ENCODE data around the gene ITGA5. TPM values are rescaled to one million over a fixed set of nuclear protein-coding genes. Genes with fewer than 3 reads are reported as not detected.

Gene ITGA5
- total RNA-seq, 1 donor from 2014 or later, result 78.8 TPM

DNA sequence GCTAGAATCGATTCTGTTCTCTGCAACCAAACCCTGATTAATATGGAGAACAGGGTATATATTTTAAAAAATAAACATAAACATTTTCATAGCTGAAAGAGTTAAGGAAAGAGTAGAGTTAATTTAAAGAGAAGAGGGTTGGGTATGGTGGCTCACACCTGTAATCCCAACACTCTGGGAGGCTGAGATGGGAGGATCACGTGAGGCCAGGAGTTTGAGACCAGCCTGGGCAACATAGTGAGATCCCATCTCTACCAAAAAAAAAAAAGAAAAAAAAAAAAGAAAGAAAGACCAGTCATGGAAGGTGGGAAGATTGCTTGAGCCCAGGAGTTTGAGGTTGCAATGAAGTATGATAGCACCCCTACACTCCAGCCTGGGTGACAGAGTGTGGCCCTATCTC, 28.9 kb upstream of the ITGA5 start:
- H3K9me3 ChIP-seq (ENCODE audit: control insufficient read depth in 3 of 3, low read length in 3 of 3), result no peaks in the 10 kb centered on the region
- no peaks in the 10 kb centered on the region for H3K27me3 ChIP-seq (ENCODE audit: control insufficient read depth in 3 of 3, insufficient read depth in 3 of 3, low read length in 3 of 3)
- no peak overlapping the region for H3K27ac ChIP-seq (ENCODE audit: low read depth, low read length)
- H3K4me3 ChIP-seq (ENCODE audit: low read length in 3 of 3), result no peak overlapping the region
- H3K4me1 ChIP-seq (ENCODE audit: control insufficient read depth in 3 of 3, insufficient read depth in 3 of 3, low read length in 3 of 3), result peaks cover 0 to 4% (median 0%) of the 10 kb centered on the region in 3 donors
- no peak overlapping the region for H3K9ac ChIP-seq (ENCODE audit: low read depth in 1 of 3, low read length in 3 of 3)
- no peaks in the 10 kb centered on the region for H3K36me3 ChIP-seq (ENCODE audit: control insufficient read depth in 3 of 3, insufficient read depth in 3 of 3, low read length in 3 of 3)

GRCh38 chr12:54444206-54444605, 25.1 kb upstream of the ITGA5 start:
- H3K36me3 ChIP-seq (ENCODE audit: control insufficient read depth in 3 of 3, insufficient read depth in 3 of 3, low read length in 3 of 3), result no peaks in the 10 kb centered on the region
- no peaks in the 10 kb centered on the region for H3K27me3 ChIP-seq (ENCODE audit: control insufficient read depth in 3 of 3, insufficient read depth in 3 of 3, low read length in 3 of 3)
- H3K9me3 ChIP-seq (ENCODE audit: control insufficient read depth in 3 of 3, low read length in 3 of 3), result no peaks in the 10 kb centered on the region
- H3K4me3 ChIP-seq (ENCODE audit: low read length in 3 of 3), result no peak overlapping the region
- no peak overlapping the region for H3K9ac ChIP-seq (ENCODE audit: low read depth in 1 of 3, low read length in 3 of 3)
- H3K4me1 ChIP-seq (ENCODE audit: control insufficient read depth in 3 of 3, insufficient read depth in 3 of 3, low read length in 3 of 3), result peaks cover 1 to 8% (median 2%) of the 10 kb centered on the region in 3 donors
- H3K27ac ChIP-seq (ENCODE audit: low read depth, low read length), result no peak overlapping the region

DNA sequence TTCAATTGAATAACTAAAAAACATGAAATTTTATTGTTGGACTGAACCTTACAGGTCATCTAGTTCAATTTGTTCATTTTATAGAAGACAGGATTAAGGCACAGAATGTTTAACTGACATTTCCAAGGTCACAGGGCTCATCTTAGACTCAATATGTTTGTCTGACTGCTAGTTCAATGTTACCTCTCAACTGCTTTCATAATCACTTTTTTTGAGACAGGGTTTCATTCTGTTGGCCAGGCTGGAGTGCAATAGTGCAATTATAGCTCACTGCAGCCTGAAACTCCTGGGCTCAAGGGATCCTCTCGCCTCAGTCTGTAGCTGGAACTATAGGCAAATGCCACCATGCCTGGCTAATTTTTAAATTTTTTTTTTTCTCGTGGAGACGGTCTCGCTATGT, 24.4 kb upstream of the ITGA5 start:
- no peaks in the 10 kb centered on the region for H3K36me3 ChIP-seq (ENCODE audit: control insufficient read depth in 3 of 3, insufficient read depth in 3 of 3, low read length in 3 of 3)
- no peaks in the 10 kb centered on the region for H3K9me3 ChIP-seq (ENCODE audit: control insufficient read depth in 3 of 3, low read length in 3 of 3)
- H3K27me3 ChIP-seq (ENCODE audit: control insufficient read depth in 3 of 3, insufficient read depth in 3 of 3, low read length in 3 of 3), result no peaks in the 10 kb centered on the region
- no peak overlapping the region for H3K4me3 ChIP-seq (ENCODE audit: low read length in 3 of 3)
- no peak overlapping the region for H3K27ac ChIP-seq (ENCODE audit: low read depth, low read length)
- H3K9ac ChIP-seq (ENCODE audit: low read depth in 1 of 3, low read length in 3 of 3), result no peak overlapping the region
- peaks cover 4 to 12% (median 5%) of the 10 kb centered on the region in 3 donors for H3K4me1 ChIP-seq (ENCODE audit: control insufficient read depth in 3 of 3, insufficient read depth in 3 of 3, low read length in 3 of 3)

GRCh38 chr12:54442961-54443360, 23.9 kb upstream of the ITGA5 start:
- no peak overlapping the region for H3K4me3 ChIP-seq (ENCODE audit: low read length in 3 of 3)
- H3K9me3 ChIP-seq (ENCODE audit: control insufficient read depth in 3 of 3, low read length in 3 of 3), result no peaks in the 10 kb centered on the region
- H3K27me3 ChIP-seq (ENCODE audit: control insufficient read depth in 3 of 3, insufficient read depth in 3 of 3, low read length in 3 of 3), result no peaks in the 10 kb centered on the region
- no peak overlapping the region for H3K27ac ChIP-seq (ENCODE audit: low read depth, low read length)
- no peak overlapping the region for H3K9ac ChIP-seq (ENCODE audit: low read depth in 1 of 3, low read length in 3 of 3)
- H3K4me1 ChIP-seq (ENCODE audit: control insufficient read depth in 3 of 3, insufficient read depth in 3 of 3, low read length in 3 of 3), result peaks cover 4 to 12% (median 5%) of the 10 kb centered on the region in 3 donors
- no peaks in the 10 kb centered on the region for H3K36me3 ChIP-seq (ENCODE audit: control insufficient read depth in 3 of 3, insufficient read depth in 3 of 3, low read length in 3 of 3)

DNA sequence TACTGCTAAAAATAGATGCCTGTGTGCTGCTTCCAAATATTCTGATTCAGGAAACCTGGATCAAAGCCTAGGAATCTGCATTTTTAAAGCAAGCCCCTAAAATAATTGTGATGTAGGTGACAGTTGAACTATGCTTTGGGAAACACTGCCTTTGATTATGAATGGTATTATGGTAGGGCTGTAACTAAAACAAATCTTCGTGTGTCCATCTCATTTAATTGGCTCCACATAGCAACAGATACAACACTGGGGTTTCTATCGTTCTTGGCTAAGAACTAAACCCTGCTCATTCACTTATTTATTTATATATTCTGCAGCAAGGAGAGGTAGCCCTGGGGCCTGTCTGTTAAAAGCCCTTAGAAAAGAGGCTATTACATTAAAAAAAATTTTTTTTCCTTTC, 23.0 kb upstream of the ITGA5 start:
- Histone ChIP-seq H3K4me3 (ENCODE audit: low read length in 3 of 3) (no peak overlapping the region), H3K36me3 (ENCODE audit: control insufficient read depth in 3 of 3, insufficient read depth in 3 of 3, low read length in 3 of 3) (no peaks in the 10 kb centered on the region), H3K4me1 (ENCODE audit: control insufficient read depth in 3 of 3, insufficient read depth in 3 of 3, low read length in 3 of 3) (peaks cover 4 to 12% (median 5%) of the 10 kb centered on the region in 3 donors), H3K27me3 (ENCODE audit: control insufficient read depth in 3 of 3, insufficient read depth in 3 of 3, low read length in 3 of 3) (no peaks in the 10 kb centered on the region), H3K27ac (ENCODE audit: low read depth, low read length) (no peak overlapping the region), H3K9me3 (ENCODE audit: control insufficient read depth in 3 of 3, low read length in 3 of 3) (no peaks in the 10 kb centered on the region), H3K9ac (ENCODE audit: low read depth in 1 of 3, low read length in 3 of 3) (no peak overlapping the region)

DNA sequence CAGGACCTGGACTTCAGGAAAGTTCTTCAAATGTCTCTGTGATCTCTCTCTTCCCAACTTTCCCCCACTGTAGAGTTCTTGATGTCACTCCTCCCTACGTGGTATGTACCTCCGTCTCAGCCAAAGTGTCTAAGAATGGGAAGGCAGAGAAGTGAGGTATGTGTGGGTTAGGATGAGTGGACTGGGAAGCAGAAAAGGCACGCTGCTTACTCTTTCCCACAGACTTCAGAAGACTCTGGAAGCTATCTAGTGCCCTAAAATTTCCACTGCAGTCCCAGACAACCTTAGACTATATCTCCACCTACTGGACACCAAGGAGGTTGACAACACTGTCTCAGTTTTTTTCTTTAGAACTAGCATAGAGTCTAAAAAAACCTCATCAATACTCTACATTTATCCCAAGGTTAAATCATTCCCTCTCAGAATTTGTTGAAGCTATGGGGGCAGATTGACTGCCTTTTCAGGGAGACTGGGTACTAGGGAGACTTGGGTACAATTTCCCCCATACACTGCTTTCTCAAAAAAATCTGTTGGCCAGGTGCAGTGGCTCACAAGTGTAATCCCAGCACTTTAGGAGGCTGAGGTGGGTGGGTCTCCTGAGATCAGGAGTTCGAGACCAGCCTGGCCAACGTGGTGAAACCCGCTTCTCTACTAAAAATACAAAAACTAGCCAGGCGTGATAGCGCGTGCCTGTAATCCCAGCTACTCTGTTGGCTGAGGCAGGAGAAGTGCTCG, 20.6 kb upstream of the ITGA5 start:
- no peaks in the 10 kb centered on the region for H3K36me3 ChIP-seq (ENCODE audit: control insufficient read depth in 3 of 3, insufficient read depth in 3 of 3, low read length in 3 of 3)
- H3K9ac ChIP-seq (ENCODE audit: low read depth in 1 of 3, low read length in 3 of 3), result peak overlapping the region in 1 of 3 donors; percentile 37
- no peaks in the 10 kb centered on the region for H3K9me3 ChIP-seq (ENCODE audit: control insufficient read depth in 3 of 3, low read length in 3 of 3)
- H3K27me3 ChIP-seq (ENCODE audit: control insufficient read depth in 3 of 3, insufficient read depth in 3 of 3, low read length in 3 of 3), result no peaks in the 10 kb centered on the region
- H3K4me1 ChIP-seq (ENCODE audit: control insufficient read depth in 3 of 3, insufficient read depth in 3 of 3, low read length in 3 of 3), result peaks cover 4 to 12% (median 5%) of the 10 kb centered on the region in 3 donors
- H3K27ac ChIP-seq (ENCODE audit: low read depth, low read length), result no peak overlapping the region
- no peak overlapping the region for H3K4me3 ChIP-seq (ENCODE audit: low read length in 3 of 3)

DNA sequence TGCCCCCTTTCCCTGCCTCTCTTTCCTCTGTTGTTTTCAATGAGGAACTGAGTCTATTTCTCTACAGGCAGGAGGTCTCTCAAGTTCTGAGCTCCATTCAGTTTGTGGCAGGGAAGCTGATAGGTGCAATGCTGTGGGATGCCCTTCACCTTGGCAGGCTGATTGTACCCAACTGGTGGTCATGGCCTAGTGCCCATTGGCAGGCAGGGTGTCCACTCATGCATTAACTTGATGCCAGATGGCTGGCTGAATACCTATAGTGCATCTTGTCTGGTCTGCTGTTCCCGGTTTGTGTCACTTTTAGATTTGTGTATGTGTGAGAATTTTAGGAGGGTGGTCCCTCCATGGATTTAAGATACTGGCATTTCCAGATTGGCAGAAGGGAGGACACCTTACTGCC, 20.0 kb upstream of the ITGA5 start:
- peaks cover 4 to 12% (median 5%) of the 10 kb centered on the region in 3 donors for H3K4me1 ChIP-seq (ENCODE audit: control insufficient read depth in 3 of 3, insufficient read depth in 3 of 3, low read length in 3 of 3)
- H3K9ac ChIP-seq (ENCODE audit: low read depth in 1 of 3, low read length in 3 of 3), result peak overlapping the region in 1 of 3 donors; percentile 37
- no peak overlapping the region for H3K4me3 ChIP-seq (ENCODE audit: low read length in 3 of 3)
- no peaks in the 10 kb centered on the region for H3K27me3 ChIP-seq (ENCODE audit: control insufficient read depth in 3 of 3, insufficient read depth in 3 of 3, low read length in 3 of 3)
- no peaks in the 10 kb centered on the region for H3K9me3 ChIP-seq (ENCODE audit: control insufficient read depth in 3 of 3, low read length in 3 of 3)
- H3K27ac ChIP-seq (ENCODE audit: low read depth, low read length), result no peak overlapping the region
- no peaks in the 10 kb centered on the region for H3K36me3 ChIP-seq (ENCODE audit: control insufficient read depth in 3 of 3, insufficient read depth in 3 of 3, low read length in 3 of 3)

DNA sequence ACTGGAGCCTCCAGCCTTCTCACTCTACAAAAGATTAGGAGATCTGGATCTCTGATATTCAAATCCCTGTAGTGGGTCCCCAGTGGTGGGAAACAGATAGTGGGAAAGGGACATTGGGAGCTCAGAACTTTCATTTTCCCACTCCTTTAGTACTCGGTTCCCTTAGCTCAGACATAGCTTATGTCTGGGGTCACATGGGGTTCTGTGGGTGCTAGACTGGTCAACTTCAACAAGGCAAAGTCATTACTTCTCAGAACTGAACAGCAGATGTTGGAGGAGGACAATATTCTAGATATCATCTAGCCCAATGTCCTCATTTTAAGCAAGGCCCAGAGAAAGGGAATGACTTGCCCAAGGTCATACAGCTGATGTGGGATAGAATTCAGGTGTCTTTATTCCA, 19.5 kb upstream of the ITGA5 start:
- peaks cover 4 to 10% (median 5%) of the 10 kb centered on the region in 3 donors for H3K4me1 ChIP-seq (ENCODE audit: control insufficient read depth in 3 of 3, insufficient read depth in 3 of 3, low read length in 3 of 3)
- H3K27me3 ChIP-seq (ENCODE audit: control insufficient read depth in 3 of 3, insufficient read depth in 3 of 3, low read length in 3 of 3), result no peaks in the 10 kb centered on the region
- H3K4me3 ChIP-seq (ENCODE audit: low read length in 3 of 3), result no peak overlapping the region
- H3K36me3 ChIP-seq (ENCODE audit: control insufficient read depth in 3 of 3, insufficient read depth in 3 of 3, low read length in 3 of 3), result no peaks in the 10 kb centered on the region
- no peak overlapping the region for H3K9ac ChIP-seq (ENCODE audit: low read depth in 1 of 3, low read length in 3 of 3)
- H3K9me3 ChIP-seq (ENCODE audit: control insufficient read depth in 3 of 3, low read length in 3 of 3), result no peaks in the 10 kb centered on the region
- H3K27ac ChIP-seq (ENCODE audit: low read depth, low read length), result no peak overlapping the region

- Histone ChIP-seq H3K4me1 (ENCODE audit: control insufficient read depth in 3 of 3, insufficient read depth in 3 of 3, low read length in 3 of 3) (peaks cover 7 to 13% (median 10%) of the 10 kb centered on the region in 3 donors), H3K36me3 (ENCODE audit: control insufficient read depth in 3 of 3, insufficient read depth in 3 of 3, low read length in 3 of 3) (no peaks in the 10 kb centered on the region), H3K4me3 (ENCODE audit: low read length in 3 of 3) (no peak overlapping the region), H3K9me3 (ENCODE audit: control insufficient read depth in 3 of 3, low read length in 3 of 3) (no peaks in the 10 kb centered on the region), H3K27ac (ENCODE audit: low read depth, low read length) (no peak overlapping the region), H3K27me3 (ENCODE audit: control insufficient read depth in 3 of 3, insufficient read depth in 3 of 3, low read length in 3 of 3) (no peaks in the 10 kb centered on the region), H3K9ac (ENCODE audit: low read depth in 1 of 3, low read length in 3 of 3) (no peak overlapping the region)
Observed at GRCh38 chr12:54437697-54438096, 18.6 kb upstream of the ITGA5 start.

GRCh38 chr12:54437243-54437642, 18.2 kb upstream of the ITGA5 start:
- H3K27ac ChIP-seq (ENCODE audit: low read depth, low read length), result no peak overlapping the region
- no peak overlapping the region for H3K9ac ChIP-seq (ENCODE audit: low read depth in 1 of 3, low read length in 3 of 3)
- H3K27me3 ChIP-seq (ENCODE audit: control insufficient read depth in 3 of 3, insufficient read depth in 3 of 3, low read length in 3 of 3), result no peaks in the 10 kb centered on the region
- peaks cover 10 to 17% (median 14%) of the 10 kb centered on the region in 3 donors for H3K4me1 ChIP-seq (ENCODE audit: control insufficient read depth in 3 of 3, insufficient read depth in 3 of 3, low read length in 3 of 3)
- H3K36me3 ChIP-seq (ENCODE audit: control insufficient read depth in 3 of 3, insufficient read depth in 3 of 3, low read length in 3 of 3), result no peaks in the 10 kb centered on the region
- H3K4me3 ChIP-seq (ENCODE audit: low read length in 3 of 3), result no peak overlapping the region
- no peaks in the 10 kb centered on the region for H3K9me3 ChIP-seq (ENCODE audit: control insufficient read depth in 3 of 3, low read length in 3 of 3)

Measured in skeletal muscle tissue (tissue), 4 donors.